WTC11 (cell line): ENCODE data around the gene SLC5A10.

Experiments used
- FOXK1 ChIP-seq: sonication (generic); formaldehyde crosslinking; IDR thresholded peaks from 2 replicates; pipeline ENCODE4 v1.8.0; 2022; ENCODE audit warnings: mild to moderate bottlenecking, moderate library complexity, missing genetic modification reagents
- FOXP1 ChIP-seq: sonication (generic); formaldehyde crosslinking; IDR thresholded peaks from 2 replicates; pipeline ENCODE4 v1.8.0; 2022; ENCODE audit warnings: missing genetic modification reagents, mild to moderate bottlenecking, moderate library complexity, borderline replicate concordance
- MXD4 ChIP-seq: fragments of 250-450 bp; sonication (Bioruptor Pico); IDR thresholded peaks from 2 replicates; pipeline ENCODE4 v1.8.0; 2021; ENCODE audit warnings: mild to moderate bottlenecking, moderate library complexity, borderline replicate concordance
- RELA ChIP-seq: sonication (generic); formaldehyde crosslinking; IDR thresholded peaks from 2 replicates; pipeline ENCODE4 v1.8.1; 2022; ENCODE audit warnings: missing genetic modification reagents, mild to moderate bottlenecking, borderline replicate concordance
- SP1 ChIP-seq: sonication (generic); formaldehyde crosslinking; conservative IDR thresholded peaks from 2 replicates; pipeline ENCODE4 v1.8.1; 2022; ENCODE audit warnings: missing genetic modification reagents
- TCF7 ChIP-seq: sonication (generic); formaldehyde crosslinking; IDR thresholded peaks from 2 replicates; pipeline ENCODE4 v1.8.0; 2022; ENCODE audit warnings: mild to moderate bottlenecking, low read depth, missing genetic modification reagents, moderate library complexity
- ZNF263 ChIP-seq: sonication (generic); formaldehyde crosslinking; IDR thresholded peaks from 2 replicates; pipeline ENCODE4 v1.8.1; 2022; ENCODE audit warnings: low read depth, mild to moderate bottlenecking, moderate library complexity, missing genetic modification reagents
- TF ChIP-seq, protein P1 (sequence below): sonication (generic); formaldehyde crosslinking; IDR thresholded peaks from 2 replicates; pipeline ENCODE4 v1.8.0; 2022; ENCODE audit warnings: mild to moderate bottlenecking, missing genetic modification reagents
- TF ChIP-seq, protein P2 (sequence below): fragments of 200-600 bp; IDR thresholded peaks from 2 replicates; pipeline ENCODE4 v1.8.0; 2022; ENCODE audit warnings: antibody characterized with exemption
- TF ChIP-seq, protein P3 (sequence below): sonication (generic); formaldehyde crosslinking; IDR thresholded peaks from 2 replicates; pipeline ENCODE4 v1.8.1; 2022; ENCODE audit warnings: low read depth, mild to moderate bottlenecking, moderate library complexity, missing genetic modification reagents, borderline replicate concordance
- TF ChIP-seq, protein P4 (sequence below): sonication (generic); formaldehyde crosslinking; IDR thresholded peaks from 2 replicates; pipeline ENCODE4 v1.8.1; 2023; ENCODE audit warnings: mild to moderate bottlenecking, missing genetic modification reagents
- TF ChIP-seq, protein P5 (sequence below): sonication (generic); formaldehyde crosslinking; IDR thresholded peaks from 2 replicates; pipeline ENCODE4 v1.8.0; 2022; ENCODE audit warnings: mild to moderate bottlenecking, missing genetic modification reagents
- TF ChIP-seq, protein P6 (sequence below): sonication (generic); formaldehyde crosslinking; IDR thresholded peaks from 2 replicates; pipeline ENCODE4 v1.8.1; 2023; ENCODE audit warnings: mild to moderate bottlenecking, missing genetic modification reagents

DNA sequence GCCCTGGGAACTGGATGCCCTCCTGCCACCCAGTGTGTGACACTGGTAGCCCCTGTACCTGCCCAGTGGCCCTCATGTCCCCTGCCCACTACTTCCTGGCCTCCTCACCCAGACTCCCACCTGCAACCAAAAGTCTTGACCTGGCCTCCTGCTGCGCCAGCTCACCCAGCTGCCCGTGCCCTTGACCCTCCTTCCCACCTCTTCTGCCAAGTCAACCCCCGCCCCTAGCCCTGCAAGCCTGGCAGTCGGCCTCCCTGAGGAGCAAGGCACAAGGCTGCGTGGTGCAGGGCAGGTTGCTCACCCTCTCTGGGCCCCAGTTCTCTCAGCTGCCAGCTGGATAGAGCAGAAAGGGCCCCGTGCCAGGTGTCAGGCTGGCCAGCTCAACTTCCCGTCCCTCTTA is 64.9 kb downstream of the SLC5A10 start:
- TF ChIP-seq ZNF263 (CRISPR knock-in tag): no peak
- TF ChIP-seq, protein P1, sequence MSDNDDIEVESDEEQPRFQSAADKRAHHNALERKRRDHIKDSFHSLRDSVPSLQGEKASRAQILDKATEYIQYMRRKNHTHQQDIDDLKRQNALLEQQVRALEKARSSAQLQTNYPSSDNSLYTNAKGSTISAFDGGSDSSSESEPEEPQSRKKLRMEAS (CRISPR knock-in tag): no peak
- no peak for TF ChIP-seq RELA
- TF ChIP-seq, protein P2, sequence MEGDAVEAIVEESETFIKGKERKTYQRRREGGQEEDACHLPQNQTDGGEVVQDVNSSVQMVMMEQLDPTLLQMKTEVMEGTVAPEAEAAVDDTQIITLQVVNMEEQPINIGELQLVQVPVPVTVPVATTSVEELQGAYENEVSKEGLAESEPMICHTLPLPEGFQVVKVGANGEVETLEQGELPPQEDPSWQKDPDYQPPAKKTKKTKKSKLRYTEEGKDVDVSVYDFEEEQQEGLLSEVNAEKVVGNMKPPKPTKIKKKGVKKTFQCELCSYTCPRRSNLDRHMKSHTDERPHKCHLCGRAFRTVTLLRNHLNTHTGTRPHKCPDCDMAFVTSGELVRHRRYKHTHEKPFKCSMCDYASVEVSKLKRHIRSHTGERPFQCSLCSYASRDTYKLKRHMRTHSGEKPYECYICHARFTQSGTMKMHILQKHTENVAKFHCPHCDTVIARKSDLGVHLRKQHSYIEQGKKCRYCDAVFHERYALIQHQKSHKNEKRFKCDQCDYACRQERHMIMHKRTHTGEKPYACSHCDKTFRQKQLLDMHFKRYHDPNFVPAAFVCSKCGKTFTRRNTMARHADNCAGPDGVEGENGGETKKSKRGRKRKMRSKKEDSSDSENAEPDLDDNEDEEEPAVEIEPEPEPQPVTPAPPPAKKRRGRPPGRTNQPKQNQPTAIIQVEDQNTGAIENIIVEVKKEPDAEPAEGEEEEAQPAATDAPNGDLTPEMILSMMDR: no peak
- no peak for TF ChIP-seq FOXK1 (CRISPR knock-in tag)
- TF ChIP-seq, protein P3, sequence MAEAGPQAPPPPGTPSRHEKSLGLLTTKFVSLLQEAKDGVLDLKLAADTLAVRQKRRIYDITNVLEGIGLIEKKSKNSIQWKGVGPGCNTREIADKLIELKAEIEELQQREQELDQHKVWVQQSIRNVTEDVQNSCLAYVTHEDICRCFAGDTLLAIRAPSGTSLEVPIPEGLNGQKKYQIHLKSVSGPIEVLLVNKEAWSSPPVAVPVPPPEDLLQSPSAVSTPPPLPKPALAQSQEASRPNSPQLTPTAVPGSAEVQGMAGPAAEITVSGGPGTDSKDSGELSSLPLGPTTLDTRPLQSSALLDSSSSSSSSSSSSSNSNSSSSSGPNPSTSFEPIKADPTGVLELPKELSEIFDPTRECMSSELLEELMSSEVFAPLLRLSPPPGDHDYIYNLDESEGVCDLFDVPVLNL (CRISPR knock-in tag): no peak
- TF ChIP-seq SP1 (CRISPR knock-in tag): no peak
- TF ChIP-seq MXD4 (CRISPR knock-in tag): no peak
- TF ChIP-seq, protein P4, sequence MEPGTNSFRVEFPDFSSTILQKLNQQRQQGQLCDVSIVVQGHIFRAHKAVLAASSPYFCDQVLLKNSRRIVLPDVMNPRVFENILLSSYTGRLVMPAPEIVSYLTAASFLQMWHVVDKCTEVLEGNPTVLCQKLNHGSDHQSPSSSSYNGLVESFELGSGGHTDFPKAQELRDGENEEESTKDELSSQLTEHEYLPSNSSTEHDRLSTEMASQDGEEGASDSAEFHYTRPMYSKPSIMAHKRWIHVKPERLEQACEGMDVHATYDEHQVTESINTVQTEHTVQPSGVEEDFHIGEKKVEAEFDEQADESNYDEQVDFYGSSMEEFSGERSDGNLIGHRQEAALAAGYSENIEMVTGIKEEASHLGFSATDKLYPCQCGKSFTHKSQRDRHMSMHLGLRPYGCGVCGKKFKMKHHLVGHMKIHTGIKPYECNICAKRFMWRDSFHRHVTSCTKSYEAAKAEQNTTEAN (CRISPR knock-in tag): no peak
- no peak for TF ChIP-seq TCF7
- TF ChIP-seq, protein P5, sequence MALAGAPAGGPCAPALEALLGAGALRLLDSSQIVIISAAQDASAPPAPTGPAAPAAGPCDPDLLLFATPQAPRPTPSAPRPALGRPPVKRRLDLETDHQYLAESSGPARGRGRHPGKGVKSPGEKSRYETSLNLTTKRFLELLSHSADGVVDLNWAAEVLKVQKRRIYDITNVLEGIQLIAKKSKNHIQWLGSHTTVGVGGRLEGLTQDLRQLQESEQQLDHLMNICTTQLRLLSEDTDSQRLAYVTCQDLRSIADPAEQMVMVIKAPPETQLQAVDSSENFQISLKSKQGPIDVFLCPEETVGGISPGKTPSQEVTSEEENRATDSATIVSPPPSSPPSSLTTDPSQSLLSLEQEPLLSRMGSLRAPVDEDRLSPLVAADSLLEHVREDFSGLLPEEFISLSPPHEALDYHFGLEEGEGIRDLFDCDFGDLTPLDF (CRISPR knock-in tag): no peak
- no peak for TF ChIP-seq FOXP1 (CRISPR knock-in tag)
- TF ChIP-seq, protein P6, sequence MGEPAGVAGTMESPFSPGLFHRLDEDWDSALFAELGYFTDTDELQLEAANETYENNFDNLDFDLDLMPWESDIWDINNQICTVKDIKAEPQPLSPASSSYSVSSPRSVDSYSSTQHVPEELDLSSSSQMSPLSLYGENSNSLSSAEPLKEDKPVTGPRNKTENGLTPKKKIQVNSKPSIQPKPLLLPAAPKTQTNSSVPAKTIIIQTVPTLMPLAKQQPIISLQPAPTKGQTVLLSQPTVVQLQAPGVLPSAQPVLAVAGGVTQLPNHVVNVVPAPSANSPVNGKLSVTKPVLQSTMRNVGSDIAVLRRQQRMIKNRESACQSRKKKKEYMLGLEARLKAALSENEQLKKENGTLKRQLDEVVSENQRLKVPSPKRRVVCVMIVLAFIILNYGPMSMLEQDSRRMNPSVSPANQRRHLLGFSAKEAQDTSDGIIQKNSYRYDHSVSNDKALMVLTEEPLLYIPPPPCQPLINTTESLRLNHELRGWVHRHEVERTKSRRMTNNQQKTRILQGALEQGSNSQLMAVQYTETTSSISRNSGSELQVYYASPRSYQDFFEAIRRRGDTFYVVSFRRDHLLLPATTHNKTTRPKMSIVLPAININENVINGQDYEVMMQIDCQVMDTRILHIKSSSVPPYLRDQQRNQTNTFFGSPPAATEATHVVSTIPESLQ (CRISPR knock-in tag): no peak
